Epithelial cell of esophagus (primary cell): ENCODE measurements around the gene ELMOD1.

ENCODE experiments used
- DNase-seq: peaks from one replicate; pipeline ENCODE4 v3.0.0; 2010; ENCODE audit warnings: low read depth
- H3K4me3 ChIP-seq: 2 replicates; pipeline ENCODE4 v1.5.1; 2011; ENCODE audit warnings: mild to moderate bottlenecking, low read length, control low read depth
- TF ChIP-seq, protein P1 (sequence below): IDR thresholded peaks from 2 replicates; pipeline ENCODE4 v1.5.1; 2011; ENCODE audit warnings: low read depth, mild to moderate bottlenecking, low read length, control low read depth, inconsistent platforms; ENCODE audit not compliant: insufficient read depth; ENCODE audit errors: missing control alignments

ELMOD1 gene

DNA sequence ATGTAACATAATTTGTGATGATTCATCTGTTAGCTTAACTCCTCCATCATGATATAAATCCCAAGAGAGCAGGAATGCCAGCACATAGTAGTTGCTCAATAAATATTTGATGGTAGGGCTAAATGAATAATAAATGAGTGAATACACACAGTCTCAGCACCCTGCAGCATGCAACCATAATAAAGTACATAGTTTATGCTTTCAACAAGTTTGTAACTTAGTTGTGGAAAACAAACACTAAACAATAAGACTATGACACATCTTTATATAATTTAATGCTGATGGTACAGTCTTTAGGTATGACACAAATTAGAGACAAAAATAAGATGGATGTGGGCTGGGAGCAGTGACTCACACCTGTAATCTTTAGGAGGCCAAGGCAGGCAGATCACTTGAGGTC is 29.3 kb upstream of the ELMOD1 start:
- DNase-seq: peak; percentile 79
- TF ChIP-seq, protein P1, sequence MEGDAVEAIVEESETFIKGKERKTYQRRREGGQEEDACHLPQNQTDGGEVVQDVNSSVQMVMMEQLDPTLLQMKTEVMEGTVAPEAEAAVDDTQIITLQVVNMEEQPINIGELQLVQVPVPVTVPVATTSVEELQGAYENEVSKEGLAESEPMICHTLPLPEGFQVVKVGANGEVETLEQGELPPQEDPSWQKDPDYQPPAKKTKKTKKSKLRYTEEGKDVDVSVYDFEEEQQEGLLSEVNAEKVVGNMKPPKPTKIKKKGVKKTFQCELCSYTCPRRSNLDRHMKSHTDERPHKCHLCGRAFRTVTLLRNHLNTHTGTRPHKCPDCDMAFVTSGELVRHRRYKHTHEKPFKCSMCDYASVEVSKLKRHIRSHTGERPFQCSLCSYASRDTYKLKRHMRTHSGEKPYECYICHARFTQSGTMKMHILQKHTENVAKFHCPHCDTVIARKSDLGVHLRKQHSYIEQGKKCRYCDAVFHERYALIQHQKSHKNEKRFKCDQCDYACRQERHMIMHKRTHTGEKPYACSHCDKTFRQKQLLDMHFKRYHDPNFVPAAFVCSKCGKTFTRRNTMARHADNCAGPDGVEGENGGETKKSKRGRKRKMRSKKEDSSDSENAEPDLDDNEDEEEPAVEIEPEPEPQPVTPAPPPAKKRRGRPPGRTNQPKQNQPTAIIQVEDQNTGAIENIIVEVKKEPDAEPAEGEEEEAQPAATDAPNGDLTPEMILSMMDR: no peak
- no peak overlapping the region for H3K4me3 ChIP-seq

DNA sequence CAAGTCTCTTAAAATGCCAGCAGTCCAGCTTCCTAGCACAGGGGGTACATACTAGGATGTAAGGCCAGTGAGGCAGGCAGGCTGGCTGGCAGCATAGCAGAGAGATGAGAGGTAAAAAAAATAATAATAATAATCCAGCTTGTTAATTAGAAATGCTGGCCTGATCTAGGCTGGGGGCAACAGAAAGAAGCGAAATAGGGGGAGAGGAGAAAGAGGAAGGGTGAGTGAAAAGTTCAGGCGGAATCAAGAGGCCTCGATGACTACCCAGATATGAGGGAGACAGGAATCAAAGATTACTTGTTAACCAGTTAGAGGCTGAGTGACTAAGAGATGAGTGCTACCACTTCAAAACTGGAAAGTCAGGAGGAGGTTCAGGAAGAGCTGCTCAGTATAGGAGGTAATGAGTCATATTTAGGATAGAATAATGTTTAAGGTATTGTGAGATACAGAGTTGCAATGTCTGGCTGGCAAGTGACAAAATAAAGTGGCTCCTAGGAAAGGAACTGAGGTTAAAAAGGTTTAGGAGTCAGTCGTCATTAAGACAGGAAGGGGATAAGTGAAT is 28.2 kb upstream of the ELMOD1 start:
- no peak overlapping the region for H3K4me3 ChIP-seq
- DNase-seq: peak; percentile 97

DNA sequence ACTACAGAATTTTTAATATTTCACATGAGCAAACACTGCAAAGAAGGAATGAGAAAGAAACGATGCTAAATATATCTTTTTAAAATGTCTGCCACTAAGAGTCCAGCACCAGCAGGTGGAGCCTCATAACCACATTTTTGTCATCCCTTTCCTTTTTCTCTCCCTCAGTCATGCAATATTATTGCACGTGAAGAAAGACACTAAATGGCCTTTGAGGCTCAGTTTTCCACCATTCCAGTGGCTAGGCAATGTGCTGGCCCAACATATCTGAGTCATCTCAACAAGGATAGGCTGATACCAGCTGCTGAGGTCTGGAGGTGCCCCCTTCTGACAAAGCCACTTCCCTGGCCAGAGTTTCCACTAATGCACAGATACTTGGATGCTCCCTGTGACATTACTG is 27.2 kb upstream of the ELMOD1 start:
- TF ChIP-seq, protein P1: peak; percentile 64
- DNase-seq: peak; percentile 62
- no peak overlapping the region for H3K4me3 ChIP-seq

More for the DNA sequence above, 28.2 kb upstream of the ELMOD1 start:
- TF ChIP-seq, protein P1: no peak

DNA sequence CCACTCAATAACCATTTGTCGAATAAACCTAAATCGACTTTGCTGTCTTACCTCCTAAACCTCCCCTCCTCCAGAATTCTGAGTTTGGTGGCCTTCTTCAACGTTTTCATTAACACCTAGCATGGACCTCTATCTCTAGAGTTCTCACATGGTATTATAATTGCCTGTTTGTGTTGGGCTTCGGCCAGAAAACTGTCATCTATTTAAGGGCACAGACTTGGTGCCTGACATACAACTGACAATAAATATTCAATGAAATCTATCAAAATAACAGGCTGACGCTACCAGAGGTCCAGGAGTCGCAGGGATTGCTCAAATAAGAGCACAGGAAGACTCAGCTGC is 26.1 kb upstream of the ELMOD1 start:
- TF ChIP-seq, protein P1: no peak
- peak overlapping the region; percentile 68 for H3K4me3 ChIP-seq
- DNase-seq: no peak

DNA sequence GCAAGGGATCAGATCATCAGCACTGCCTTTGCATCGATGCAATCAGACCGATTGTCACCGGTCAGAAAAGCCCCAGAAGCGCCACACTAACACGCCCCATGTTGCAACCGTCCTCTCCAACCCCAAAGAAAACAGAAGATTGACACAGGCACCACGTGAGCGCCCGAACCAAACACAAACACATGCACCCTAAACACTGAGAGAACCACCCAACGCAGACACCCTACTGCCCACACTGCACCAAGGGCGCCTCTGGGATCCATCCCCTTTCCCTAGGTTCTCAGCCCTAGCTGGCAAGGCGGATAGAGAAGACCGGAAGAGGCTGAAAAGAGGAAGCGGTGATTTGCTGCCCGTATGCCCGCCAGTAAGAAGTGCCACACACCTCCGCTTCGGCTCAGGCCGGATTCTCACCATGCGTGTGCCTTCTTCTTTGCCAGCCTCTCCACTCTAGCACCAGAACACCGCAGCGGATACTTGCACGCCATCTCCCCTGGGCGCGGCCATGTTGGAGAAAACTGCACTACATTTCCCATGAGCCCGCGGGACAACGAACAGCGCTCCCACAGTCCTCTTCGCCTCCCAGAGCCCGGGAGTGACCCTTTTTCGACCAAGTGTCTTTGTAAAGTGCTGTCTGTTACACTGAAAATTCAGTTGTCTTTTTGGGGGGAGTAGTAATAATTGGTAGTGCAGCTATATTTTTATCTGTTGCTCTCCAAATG is 25.6 kb upstream of the ELMOD1 start, which contains the start of gene ALKBH8:
ALKBH8 (minus strand) TSS at position 517 of the 719 bp plus-strand sequence. CDS start 4,842 bp downstream, outside the sequence.
- peak; percentile 71 for DNase-seq
- peak within 1 kb of the TSS; percentile 68 for H3K4me3 ChIP-seq
- TF ChIP-seq, protein P1: peak; percentile 14

DNA sequence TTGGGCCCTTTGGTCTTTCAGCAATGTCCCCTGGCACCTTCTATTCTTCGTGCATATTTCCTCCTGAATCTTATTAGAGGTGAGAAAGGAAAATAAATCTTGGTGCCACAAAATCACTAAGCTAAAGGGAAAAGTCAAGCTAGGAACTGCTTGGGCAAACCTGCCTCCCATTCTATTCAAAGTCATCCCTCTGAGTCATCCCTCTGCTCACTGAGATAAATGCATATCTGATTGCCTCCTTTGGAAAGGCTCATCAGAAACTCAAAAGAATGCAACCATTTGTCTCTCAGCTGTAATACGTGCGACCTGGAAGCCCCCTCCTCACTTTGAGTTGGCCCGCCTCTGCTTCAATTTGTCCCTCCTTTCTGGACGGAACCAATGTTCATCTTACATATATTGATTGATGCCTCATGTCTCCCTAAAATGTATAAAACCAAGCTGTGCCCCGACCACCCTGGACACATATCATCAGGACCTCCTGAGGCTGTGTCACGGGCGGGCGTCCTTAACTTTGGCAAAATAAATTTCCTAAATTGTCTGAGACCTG is 24.9 kb upstream of the ELMOD1 start:
- peak; percentile 51 for DNase-seq
- H3K4me3 ChIP-seq: peak overlapping the region; percentile 68

DNA sequence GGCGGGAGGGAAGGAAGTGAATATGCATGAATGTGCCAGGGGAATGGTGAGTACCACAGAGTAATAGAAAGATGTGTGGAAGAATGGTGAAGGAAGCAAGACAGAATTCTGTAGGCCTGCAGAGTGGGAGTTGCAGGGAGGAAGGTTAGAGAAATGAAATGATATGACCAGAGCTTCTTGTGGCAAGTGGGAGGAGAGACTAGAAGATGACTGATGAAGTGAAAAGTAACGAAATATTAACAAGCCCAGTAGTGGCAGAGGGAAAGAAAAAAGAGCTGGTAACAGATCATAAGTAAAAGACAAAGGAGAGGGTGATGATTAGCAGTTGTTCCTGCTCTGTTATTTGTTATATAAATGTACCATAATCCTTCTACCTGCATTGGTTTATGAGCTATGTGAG is 24.4 kb upstream of the ELMOD1 start:
- no peak overlapping the region for H3K4me3 ChIP-seq
- TF ChIP-seq, protein P1: no peak
- DNase-seq: no peak
